ENCODE results near the gene TSPAN9.

- TF ChIP-seq CTCF (conservative IDR thresholded peaks at IDR 0.05; ENCODE audit: low read depth in 2 of 2) (no peak; a peak in 1 of 4 replicates), EZH2 (IDR thresholded peaks at IDR 0.05; ENCODE audit: low read depth, unreplicated experiment) (no peak), ETS1 (IDR thresholded peaks at IDR 0.05) (no peak), ZNF331 (CRISPR knock-in tag; IDR thresholded peaks at IDR 0.05; ENCODE audit: low read depth) (no peak), POLR2AphosphoS5 (IDR thresholded peaks at IDR 0.05; ENCODE audit: low read depth) (no peak), REST (IDR thresholded peaks at IDR 0.05; ENCODE audit: unreplicated experiment) (no peak), EZH2phosphoT487 (IDR thresholded peaks at IDR 0.05; ENCODE audit: unreplicated experiment) (no peak), CREB1 (CRISPR knock-in tag; IDR thresholded peaks at IDR 0.05; ENCODE audit: low read depth) (no peak), JUNB (IDR thresholded peaks at IDR 0.05; ENCODE audit: unreplicated experiment) (no peak), STAT1 (IDR thresholded peaks at IDR 0.05; ENCODE audit: unreplicated experiment) (no peak), NANOG (IDR thresholded peaks at IDR 0.05; ENCODE audit: borderline replicate concordance) (no peak)
Observed at GRCh38 chr12:3269594-3269993, 192.4 kb downstream of the TSPAN9 start.
